GM21390 (cell line): ENCODE measurements around the gene FOSL1.

ENCODE experiments used
- ATAC-seq: cut with Tn5 transposase; IDR thresholded peaks from one replicate; pipeline ENCODE4 v1.9.1; 2021; ENCODE audit not compliant: unreplicated experiment

The FOSL1 gene

GRCh38 chr11:65900125-65900898 lies at the start of gene FOSL1:
Gene FOSL1 (minus strand): TSS chr11:65900388. CDS start chr11:65900339, 49 bp downstream.
- peak; percentile 74 for ATAC-seq

GRCh38 chr11:65947603-65948125 lies 47.5 kb upstream of the FOSL1 start:
- ATAC-seq = no peak

- no peak for ATAC-seq
Observed at GRCh38 chr11:65947133-65947532, 46.9 kb upstream of the FOSL1 start.

GRCh38 chr11:65946655-65947054 lies 46.5 kb upstream of the FOSL1 start:
- ATAC-seq = no peak

GRCh38 chr11:65945941-65946558 lies 45.9 kb upstream of the FOSL1 start:
- no peak for ATAC-seq

- ATAC-seq = no peak
Observed at GRCh38 chr11:65945430-65945911, 45.3 kb upstream of the FOSL1 start, which contains the start of gene TSGA10IP. Gene TSGA10IP (plus strand): TSS chr11:65945480. CDS start chr11:65945676, 196 bp downstream.

- ATAC-seq = no peak
Observed at GRCh38 chr11:65944767-65945166, 44.6 kb upstream of the FOSL1 start.

GRCh38 chr11:65944191-65944590 lies 44.0 kb upstream of the FOSL1 start:
- no peak for ATAC-seq

- ATAC-seq = no peak
Observed at GRCh38 chr11:65942531-65942930, 42.3 kb upstream of the FOSL1 start.

GRCh38 chr11:65941720-65942310 lies 41.6 kb upstream of the FOSL1 start:
- no peak for ATAC-seq

- ATAC-seq = no peak
Observed at GRCh38 chr11:65937766-65938165, 37.6 kb upstream of the FOSL1 start.

- no peak for ATAC-seq
Observed at GRCh38 chr11:65934014-65934413, 33.8 kb upstream of the FOSL1 start.

- no peak for ATAC-seq
Observed at GRCh38 chr11:65932558-65932919, 32.4 kb upstream of the FOSL1 start.

- ATAC-seq = no peak
Observed at GRCh38 chr11:65931773-65932557, 31.8 kb upstream of the FOSL1 start.

- ATAC-seq = no peak
Observed at GRCh38 chr11:65928667-65929066, 28.5 kb upstream of the FOSL1 start.

- ATAC-seq = peak; percentile 69
Observed at GRCh38 chr11:65927904-65928397, 27.8 kb upstream of the FOSL1 start.

GRCh38 chr11:65925397-65925796 lies 25.2 kb upstream of the FOSL1 start:
- ATAC-seq = no peak

GRCh38 chr11:65922565-65922964 lies 22.4 kb upstream of the FOSL1 start:
- ATAC-seq = no peak

GRCh38 chr11:65921876-65922275 lies 21.7 kb upstream of the FOSL1 start:
- ATAC-seq = no peak

GRCh38 chr11:65921033-65921555 lies 20.9 kb upstream of the FOSL1 start:
- ATAC-seq = no peak
